ENCODE results near the gene NCEH1. TPM values are rescaled to one million over a fixed set of nuclear protein-coding genes. Genes with fewer than 3 reads are reported as not detected.
A peak's percentile ranks its signal among the peaks of the same experiment; 100 is the strongest.
"Not testable (repeated sequence)": the region's sequence is repeated elsewhere in the genome, so short reads cannot be mapped to it uniquely, and the experiment has no call there.

The NCEH1 gene
- total RNA-seq, 2 experiments from 2014 or later, result 5.0 to 6.8 TPM

DNA sequence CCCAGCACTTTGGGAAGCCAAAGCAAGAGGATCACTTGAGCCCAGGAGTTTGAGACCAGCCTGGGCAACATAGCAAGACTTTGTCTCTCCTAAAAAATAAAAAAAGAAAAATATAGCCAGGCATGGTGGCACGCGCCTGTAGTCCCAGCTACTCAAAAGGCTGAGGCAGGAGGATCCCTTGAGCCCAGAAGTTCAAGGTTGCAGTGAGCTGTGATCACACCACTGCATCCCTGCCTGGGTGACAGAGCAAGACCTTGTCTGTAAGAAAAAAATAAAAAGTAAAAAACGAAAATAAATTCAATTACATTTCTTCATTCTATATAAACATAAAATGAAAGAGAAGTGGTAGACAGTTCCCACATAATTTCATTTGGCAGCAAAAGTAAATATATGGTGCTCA is 8.1 kb downstream of the NCEH1 start:
- CTCF ChIA-PET, result interaction anchor here (0.6 to 1.7 kb wide), 2 partner anchors 12 to 36 kb away, joined by 4 read pairs; no protein-coding TSS in a partner anchor
- POLR2A ChIA-PET; H3K36me3 Mint-ChIP-seq (ENCODE audit: low read depth); H3K27ac Mint-ChIP-seq; H3K4me3 Mint-ChIP-seq; H3K4me1 Mint-ChIP-seq; DNase-seq; H3K27me3 Mint-ChIP-seq; H3K9me3 Mint-ChIP-seq: not testable (repeated sequence)

DNA sequence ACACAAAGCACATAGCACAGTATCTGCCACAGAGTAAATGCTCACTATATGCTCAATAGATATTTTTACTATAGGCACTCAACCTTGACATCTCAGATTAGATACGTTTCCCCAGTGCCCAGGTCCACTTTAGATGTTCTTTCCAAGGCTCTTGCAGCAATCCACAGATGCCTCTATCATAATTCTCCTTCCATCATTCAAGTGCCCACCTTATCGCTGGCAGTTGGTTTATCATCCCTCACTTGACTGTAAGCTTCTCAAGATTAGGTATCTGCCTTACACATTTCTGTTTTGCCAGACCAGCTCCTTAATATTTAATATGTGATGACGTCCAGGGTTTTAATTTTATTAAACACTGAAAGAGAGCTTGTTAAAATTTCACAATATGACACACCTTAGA is 8.6 kb downstream of the NCEH1 start:
- CTCF ChIA-PET, result interaction anchor here (1.7 to 2.3 kb wide), 2 partner anchors 10 to 36 kb away, joined by 4 to 8 read pairs; no protein-coding TSS in a partner anchor
- H3K27me3 Mint-ChIP-seq, result no peaks in the 10 kb centered on the region
- no peak for DNase-seq
- H3K9me3 Mint-ChIP-seq, result no peaks in the 10 kb centered on the region
- H3K4me1 Mint-ChIP-seq, result peaks cover 5% of the 10 kb centered on the region
- no peak overlapping the region for H3K27ac Mint-ChIP-seq
- no peak overlapping the region for H3K4me3 Mint-ChIP-seq
- POLR2A ChIA-PET, result no interaction called here
- no peaks in the 10 kb centered on the region for H3K36me3 Mint-ChIP-seq (ENCODE audit: low read depth)

DNA sequence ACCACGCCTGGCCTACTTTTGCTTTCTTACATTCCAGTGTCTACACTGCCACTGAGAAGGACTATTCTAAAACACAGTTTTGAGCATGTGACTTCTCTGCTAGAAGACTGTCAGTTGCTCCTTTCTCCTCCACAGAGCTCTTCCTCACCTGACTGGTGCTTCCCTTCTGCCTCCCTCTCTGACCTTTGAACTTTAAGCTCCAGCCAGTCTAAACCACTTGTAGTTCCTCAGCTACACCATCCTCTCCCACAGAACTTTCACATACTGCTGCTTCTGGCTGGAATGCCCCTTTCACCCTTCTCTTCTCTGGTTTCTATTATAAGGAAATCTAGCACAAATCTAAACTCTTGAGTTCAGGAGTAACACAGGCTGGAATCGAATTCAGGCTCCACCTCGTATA is 9.1 kb downstream of the NCEH1 start:
- ChIA-PET CTCF (interaction anchor here (1.7 to 2.3 kb wide), 3 partner anchors 9 to 35 kb away, joined by 4 to 8 read pairs (median 7); partner anchors contain the start of gene NCEH1), POLR2A (no interaction called here)
- no peaks in the 10 kb centered on the region for H3K9me3 Mint-ChIP-seq
- H3K4me1 Mint-ChIP-seq, result peaks cover 5% of the 10 kb centered on the region
- H3K27ac Mint-ChIP-seq, result no peak overlapping the region
- no peaks in the 10 kb centered on the region for H3K27me3 Mint-ChIP-seq
- DNase-seq, result no peak
- no peak overlapping the region for H3K4me3 Mint-ChIP-seq
- no peaks in the 10 kb centered on the region for H3K36me3 Mint-ChIP-seq (ENCODE audit: low read depth)

DNA sequence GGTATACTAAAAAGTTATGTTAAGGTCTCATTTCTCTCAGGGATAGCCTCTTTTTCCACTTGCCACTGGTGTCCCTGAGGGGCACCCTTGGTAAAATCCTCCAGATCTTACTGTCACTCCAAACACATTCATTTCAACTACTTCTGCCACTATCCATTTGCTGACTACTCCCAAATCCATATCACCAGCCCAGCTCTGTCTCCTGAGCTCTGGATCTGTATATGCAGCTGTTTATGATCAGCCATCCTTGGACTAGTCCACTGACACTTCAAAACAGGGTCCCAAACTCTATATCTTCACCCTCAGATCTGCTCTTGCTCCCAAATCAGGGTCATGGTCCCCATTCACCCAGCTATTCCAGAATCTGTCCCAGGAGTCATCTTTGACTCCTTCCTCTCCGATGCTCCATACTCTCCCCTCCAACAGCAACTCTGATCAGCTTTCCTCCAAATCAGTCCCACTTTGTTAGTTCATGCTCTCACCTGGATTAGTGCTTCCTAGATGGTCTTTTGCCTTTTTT is 9.9 kb downstream of the NCEH1 start:
- Mint-ChIP-seq H3K27ac (no peak overlapping the region), H3K4me3 (no peak overlapping the region), H3K36me3 (ENCODE audit: low read depth) (no peaks in the 10 kb centered on the region), H3K9me3 (no peaks in the 10 kb centered on the region), H3K4me1 (peaks cover 5% of the 10 kb centered on the region), H3K27me3 (no peaks in the 10 kb centered on the region)
- POLR2A ChIA-PET, result no interaction called here
- CTCF ChIA-PET, result interaction anchor here (0.6 to 2.3 kb wide), 3 partner anchors 9 to 90 kb away, joined by 3 to 8 read pairs (median 7); partner anchors contain the start of gene NCEH1
- no peak for DNase-seq

DNA sequence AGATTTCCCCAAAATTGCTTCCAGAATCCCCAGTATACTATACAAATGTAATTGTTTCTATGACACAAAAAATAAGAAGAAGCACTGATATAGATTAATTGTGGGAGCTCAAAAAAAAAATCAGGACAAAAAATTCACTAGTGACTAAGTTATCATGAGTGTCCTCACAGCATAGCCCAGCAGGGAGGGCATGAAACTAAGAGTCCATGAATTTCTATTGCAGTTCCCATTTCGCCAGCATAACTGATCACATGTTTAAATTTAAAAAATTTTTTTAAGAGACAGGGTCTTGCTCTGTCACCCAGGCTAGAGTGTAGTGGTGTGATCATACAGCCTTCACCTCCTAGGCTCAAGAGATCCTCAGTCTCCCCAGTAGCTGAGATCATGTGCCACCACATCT is 10.6 kb downstream of the NCEH1 start:
- peaks cover 5% of the 10 kb centered on the region for H3K4me1 Mint-ChIP-seq
- POLR2A ChIA-PET, result interaction anchor here (0.6 kb wide), 1 partner anchor 81 kb away, joined by 3 read pairs; no protein-coding TSS in a partner anchor
- CTCF ChIA-PET, result interaction anchor here (0.6 to 2.3 kb wide), 4 partner anchors 8 to 27 kb away, joined by 3 to 8 read pairs (median 5); partner anchors contain the start of gene NCEH1
- no peak overlapping the region for H3K27ac Mint-ChIP-seq
- no peaks in the 10 kb centered on the region for H3K27me3 Mint-ChIP-seq
- no peaks in the 10 kb centered on the region for H3K9me3 Mint-ChIP-seq
- H3K36me3 Mint-ChIP-seq (ENCODE audit: low read depth), result no peaks in the 10 kb centered on the region
- no peak for DNase-seq
- no peak overlapping the region for H3K4me3 Mint-ChIP-seq

- CTCF ChIA-PET, result no interaction called here
- H3K36me3 Mint-ChIP-seq (ENCODE audit: low read depth), result no peaks in the 10 kb centered on the region
- H3K9me3 Mint-ChIP-seq, result no peaks in the 10 kb centered on the region
- no peaks in the 10 kb centered on the region for H3K27me3 Mint-ChIP-seq
- POLR2A ChIA-PET, result no interaction called here
- H3K27ac Mint-ChIP-seq, result no peak overlapping the region
- no peak overlapping the region for H3K4me3 Mint-ChIP-seq
- peaks cover 4% of the 10 kb centered on the region for H3K4me1 Mint-ChIP-seq
- DNase-seq, result no peak
Observed at GRCh38 chr3:172699031-172699430, 11.8 kb downstream of the NCEH1 start.

- no peak for DNase-seq
- no peak overlapping the region for H3K27ac Mint-ChIP-seq
- ChIA-PET CTCF (no interaction called here), POLR2A (no interaction called here)
- no peaks in the 10 kb centered on the region for H3K9me3 Mint-ChIP-seq
- no peak overlapping the region for H3K4me3 Mint-ChIP-seq
- H3K36me3 Mint-ChIP-seq (ENCODE audit: low read depth), result no peaks in the 10 kb centered on the region
- H3K27me3 Mint-ChIP-seq, result no peaks in the 10 kb centered on the region
- peaks cover 3% of the 10 kb centered on the region for H3K4me1 Mint-ChIP-seq
Observed at GRCh38 chr3:172698631-172699030, 12.2 kb downstream of the NCEH1 start.

GRCh38 chr3:172697558-172697957 is 13.3 kb downstream of the NCEH1 start:
- peaks cover 10% of the 10 kb centered on the region for H3K4me1 Mint-ChIP-seq
- no peak overlapping the region for H3K27ac Mint-ChIP-seq
- no peak for DNase-seq
- ChIA-PET CTCF (interaction anchor here (0.9 kb wide), 1 partner anchor 13 kb away, joined by 3 read pairs; no protein-coding TSS in a partner anchor), POLR2A (no interaction called here)
- H3K9me3 Mint-ChIP-seq, result peaks cover 3% of the 10 kb centered on the region
- H3K36me3 Mint-ChIP-seq (ENCODE audit: low read depth), result no peaks in the 10 kb centered on the region
- H3K4me3 Mint-ChIP-seq, result no peak overlapping the region
- no peaks in the 10 kb centered on the region for H3K27me3 Mint-ChIP-seq

GRCh38 chr3:172696357-172696756 is 14.5 kb downstream of the NCEH1 start:
- H3K27me3 Mint-ChIP-seq, result no peaks in the 10 kb centered on the region
- POLR2A ChIA-PET, result no interaction called here
- H3K9me3 Mint-ChIP-seq, result peaks cover 3% of the 10 kb centered on the region
- H3K4me3 Mint-ChIP-seq, result no peak overlapping the region
- no peak overlapping the region for H3K27ac Mint-ChIP-seq
- H3K36me3 Mint-ChIP-seq (ENCODE audit: low read depth), result no peaks in the 10 kb centered on the region
- no peak for DNase-seq
- H3K4me1 Mint-ChIP-seq, result peaks cover 10% of the 10 kb centered on the region
- CTCF ChIA-PET, result interaction anchor here (1.2 kb wide), 1 partner anchor 14 kb away, joined by 4 read pairs; the partner anchor contains the start of gene NCEH1

DNA sequence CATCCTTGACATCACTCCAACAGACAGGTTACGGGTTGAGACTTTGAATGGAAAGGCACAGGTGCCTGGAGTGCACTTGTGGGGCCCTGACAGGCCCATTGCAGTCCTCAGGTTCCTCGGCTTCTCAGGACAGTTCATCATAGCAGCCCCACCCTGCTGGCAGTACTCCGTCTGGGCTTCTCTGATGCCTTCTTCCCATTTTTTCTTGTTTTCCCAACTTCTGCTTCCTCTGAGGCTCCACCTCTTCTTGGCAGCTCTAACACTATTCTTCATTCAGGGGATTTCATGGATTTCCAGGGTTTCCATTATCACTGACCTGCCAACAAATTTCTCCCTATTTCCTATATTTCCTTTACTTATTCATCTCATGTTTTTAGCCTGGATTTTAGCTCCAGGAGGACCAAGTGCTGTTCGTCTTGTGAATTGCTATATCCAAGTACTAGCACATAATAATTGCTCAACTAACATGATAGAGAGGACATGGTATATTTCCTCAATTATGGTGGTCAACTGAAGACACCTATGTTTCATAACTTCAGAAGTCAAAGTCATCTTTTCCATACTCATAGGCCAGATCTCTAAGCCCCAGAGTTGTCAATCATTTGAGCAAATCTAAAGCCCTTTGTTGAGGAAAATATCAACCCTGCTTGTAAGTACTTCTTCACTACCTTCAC is 16.2 kb downstream of the NCEH1 start:
- H3K27me3 Mint-ChIP-seq, result no peaks in the 10 kb centered on the region
- H3K9me3 Mint-ChIP-seq, result peaks cover 3% of the 10 kb centered on the region
- ChIA-PET CTCF (interaction anchor here (1.0 kb wide), 1 partner anchor 106 kb away, joined by 3 read pairs; no protein-coding TSS in a partner anchor), POLR2A (no interaction called here)
- DNase-seq, result no peak
- H3K4me1 Mint-ChIP-seq, result peaks cover 10% of the 10 kb centered on the region
- H3K36me3 Mint-ChIP-seq (ENCODE audit: low read depth), result no peaks in the 10 kb centered on the region
- H3K4me3 Mint-ChIP-seq, result no peak overlapping the region
- no peak overlapping the region for H3K27ac Mint-ChIP-seq

DNA sequence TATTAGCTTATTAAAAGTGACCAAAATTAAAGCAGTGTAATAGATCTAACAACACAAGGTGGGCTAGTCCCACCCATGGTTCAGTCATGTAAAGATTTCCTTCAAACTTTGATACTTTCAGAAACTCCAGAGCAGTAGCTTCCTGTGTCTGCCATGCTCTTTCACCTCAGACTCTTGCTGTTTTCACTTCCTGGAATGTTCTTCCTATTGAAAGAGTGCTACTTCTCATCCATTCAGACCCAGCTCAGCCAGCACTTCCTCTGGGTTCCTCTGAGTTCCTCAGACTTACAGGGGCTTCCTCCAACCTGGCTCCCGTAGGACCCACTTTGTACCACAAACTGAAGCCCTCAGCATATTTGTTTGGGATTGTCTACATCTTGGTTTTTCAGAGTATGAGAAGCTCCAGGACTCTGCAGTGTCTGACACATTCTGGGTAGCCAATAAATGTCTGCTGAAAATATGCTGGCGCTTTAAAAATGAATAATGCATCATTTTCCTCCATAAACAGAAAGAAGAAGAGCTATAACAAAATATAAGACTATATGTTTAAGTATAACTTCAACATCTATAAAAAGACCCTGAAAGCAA is 18.0 kb downstream of the NCEH1 start:
- H3K9me3 Mint-ChIP-seq, result peaks cover 3% of the 10 kb centered on the region
- ChIA-PET CTCF (interaction anchor here (1.1 to 2.0 kb wide), 7 partner anchors 8 to 352 kb away, joined by 3 to 8 read pairs (median 4); partner anchors contain the start of gene NCEH1), POLR2A (interaction anchor here (0.7 kb wide), 1 partner anchor 556 kb away, joined by 4 read pairs; no protein-coding TSS in a partner anchor)
- no peaks in the 10 kb centered on the region for H3K36me3 Mint-ChIP-seq (ENCODE audit: low read depth)
- no peak for DNase-seq
- peak overlapping the region; percentile 26 for H3K27ac Mint-ChIP-seq
- H3K27me3 Mint-ChIP-seq, result no peaks in the 10 kb centered on the region
- no peak overlapping the region for H3K4me3 Mint-ChIP-seq
- H3K4me1 Mint-ChIP-seq, result peaks cover 10% of the 10 kb centered on the region

DNA sequence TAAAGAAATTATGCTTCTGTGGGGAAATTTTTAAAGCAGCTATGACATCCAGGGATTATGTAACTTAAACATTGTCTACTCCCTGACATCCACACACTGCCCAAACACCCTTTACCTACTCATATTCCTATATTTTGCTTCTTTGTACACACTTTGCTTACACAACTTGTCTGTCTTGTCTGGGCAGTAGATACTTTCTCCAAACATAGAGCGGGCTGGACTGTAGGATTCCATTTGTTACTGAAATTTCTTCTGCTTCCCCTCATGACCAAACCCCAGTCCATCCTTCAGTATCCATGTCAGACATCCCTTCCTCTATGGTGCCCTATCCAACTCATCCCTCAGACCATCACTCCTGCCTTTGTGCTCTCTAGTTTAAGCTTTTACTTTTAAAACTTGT is 19.9 kb downstream of the NCEH1 start:
- H3K36me3 Mint-ChIP-seq (ENCODE audit: low read depth), result no peaks in the 10 kb centered on the region
- peaks cover 3% of the 10 kb centered on the region for H3K9me3 Mint-ChIP-seq
- DNase-seq, result no peak
- CTCF ChIA-PET, result interaction anchor here (0.5 to 2.0 kb wide), 2 partner anchors 10 to 12 kb away, joined by 4 to 8 read pairs; no protein-coding TSS in a partner anchor
- POLR2A ChIA-PET, result no interaction called here
- H3K4me3 Mint-ChIP-seq, result no peak overlapping the region
- no peak overlapping the region for H3K27ac Mint-ChIP-seq
- H3K27me3 Mint-ChIP-seq, result no peaks in the 10 kb centered on the region
- H3K4me1 Mint-ChIP-seq, result peaks cover 15% of the 10 kb centered on the region

DNA sequence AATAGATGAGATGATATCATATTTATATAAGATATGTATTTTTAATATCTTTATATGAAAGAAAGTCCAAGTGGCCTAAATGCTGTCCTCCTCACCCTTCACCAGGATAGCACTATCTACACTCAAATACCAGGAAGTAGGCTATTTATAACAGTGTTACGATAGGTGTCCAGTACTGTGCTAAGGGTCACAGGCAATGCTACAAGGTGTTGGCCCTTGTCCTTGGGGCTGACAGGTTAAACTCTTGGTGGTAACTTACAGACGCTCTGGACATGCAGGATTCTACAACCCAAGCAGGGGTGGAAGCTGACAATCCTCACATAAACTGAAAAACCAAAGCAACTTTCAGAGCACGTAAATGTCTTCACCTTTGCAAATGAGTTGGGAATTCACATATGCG is 22.3 kb downstream of the NCEH1 start:
- ChIA-PET POLR2A (no interaction called here), CTCF (no interaction called here)
- Mint-ChIP-seq H3K4me1 (peaks cover 24% of the 10 kb centered on the region), H3K27ac (no peak overlapping the region), H3K4me3 (no peak overlapping the region), H3K36me3 (ENCODE audit: low read depth) (no peaks in the 10 kb centered on the region), H3K9me3 (peaks cover 3% of the 10 kb centered on the region), H3K27me3 (no peaks in the 10 kb centered on the region)
- no peak for DNase-seq

Measured in activated CD4-positive, alpha-beta T cell treated with anti-CD3 and anti-CD28 coated beads, Interleukin-2, amount 10 ng/mL, durations not matched to agents 7 days and 5 days (primary cell).